Choroid plexus epithelial cell (primary cell): ENCODE data around the gene CNIH2.

Source experiments
- DNase-seq: peaks from one replicate; pipeline ENCODE4 v3.0.0-alpha.2; 2010; ENCODE audit warnings: low read depth
- H3K4me3 ChIP-seq: 2 replicates; pipeline ENCODE4 v1.5.1; 2011; ENCODE audit warnings: low read depth, mild to moderate bottlenecking, control low read depth, low read length, moderate library complexity
- CTCF ChIP-seq: conservative IDR thresholded peaks from 2 replicates; pipeline ENCODE4 v1.5.1; 2011; ENCODE audit warnings: low read depth, mild to moderate bottlenecking, control low read depth, inconsistent platforms, low read length, moderate library complexity

The CNIH2 gene

GRCh38 chr11:66267379-66268243 lies 10.4 kb upstream of the CNIH2 start:
- peak overlapping the region; percentile 72 for H3K4me3 ChIP-seq
- no peak for TF ChIP-seq CTCF
- peak; percentile 92 for DNase-seq

- TF ChIP-seq CTCF: no peak
- DNase-seq: peak; percentile 100
- H3K4me3 ChIP-seq: peak within 1 kb of the TSS; percentile 93
Measured at GRCh38 chr11:66268244-66268951, 9.6 kb upstream of the CNIH2 start, which contains the start of gene RAB1B. Gene RAB1B (plus strand): TSS chr11:66268639. CDS start chr11:66268680, 41 bp downstream.

- peak; percentile 45 for TF ChIP-seq CTCF
- peak overlapping the region; percentile 93 for H3K4me3 ChIP-seq
- DNase-seq: peak; percentile 46
Measured at GRCh38 chr11:66268952-66269905, 8.7 kb upstream of the CNIH2 start.

GRCh38 chr11:66271816-66272215 lies 6.2 kb upstream of the CNIH2 start:
- no peak for TF ChIP-seq CTCF
- H3K4me3 ChIP-seq: no peak overlapping the region

GRCh38 chr11:66272596-66272995 lies 5.4 kb upstream of the CNIH2 start:
- no peak overlapping the region for H3K4me3 ChIP-seq
- no peak for TF ChIP-seq CTCF
- DNase-seq: no peak

More at GRCh38 chr11:66271816-66272215, 6.2 kb upstream of the CNIH2 start:
- no peak for DNase-seq

- no peak for DNase-seq
- no peak overlapping the region for H3K4me3 ChIP-seq
- TF ChIP-seq CTCF: no peak
Measured at GRCh38 chr11:66274219-66274618, 3.8 kb upstream of the CNIH2 start.
